ENCODE measurements around the gene ADAM12.

The ADAM12 gene

GRCh38 chr10:126065751-126066377 lies 322.4 kb downstream of the ADAM12 start:
- Histone ChIP-seq H4K12ac (ENCODE audit: low read depth, low read length) (no peak overlapping the region), H3K9me3 (ENCODE audit: insufficient read depth, low read depth, low read length) (peaks cover 2% of the 10 kb centered on the region), H3K27me3 (ENCODE audit: insufficient read depth, low read length) (no peaks in the 10 kb centered on the region), H3K79me2 (ENCODE audit: control insufficient read depth, insufficient read depth, low read length, poor library complexity) (no peaks in the 10 kb centered on the region), H2AK5ac (ENCODE audit: low read length) (no peak overlapping the region), H3K9ac (ENCODE audit: low read length) (no peak overlapping the region), H2BK5ac (ENCODE audit: low read depth, low read length, poor library complexity) (no peak overlapping the region), H3K4me1 (ENCODE audit: control insufficient read depth in 1 of 2, insufficient read depth in 2 of 2, low read length in 2 of 2) (peaks cover 10 to 12% of the 10 kb centered on the region in 2 experiments), H2AFZ (ENCODE audit: insufficient read depth, low read length, poor library complexity) (no peak overlapping the region), H2BK12ac (ENCODE audit: low read length) (no peak overlapping the region), H4K91ac (ENCODE audit: low read depth, low read length) (no peak overlapping the region), H2BK120ac (ENCODE audit: insufficient read depth, low read length, poor library complexity) (no peak overlapping the region), H3K4ac (ENCODE audit: low read depth, low read length) (no peak overlapping the region), H4K8ac (ENCODE audit: low read depth, low read length) (no peak overlapping the region), H3K4me2 (ENCODE audit: low read length) (no peak overlapping the region), H3K4me3 (ENCODE audit: low read depth, low read length) (no peak overlapping the region), H3K14ac (ENCODE audit: low read length) (no peak overlapping the region), H3K27ac (ENCODE audit: low read depth, low read length) (no peak overlapping the region), H3K36me3 (ENCODE audit: control insufficient read depth in 1 of 2, insufficient read depth in 2 of 2, low read length in 2 of 2) (peaks cover 0 to 3% of the 10 kb centered on the region in 2 experiments), H3K18ac (ENCODE audit: low read length) (no peak overlapping the region), H3K23ac (ENCODE audit: low read length) (no peak overlapping the region), H3K79me1 (ENCODE audit: low read length) (peaks cover 6% of the 10 kb centered on the region)
- no CpG with 5 or more reads among the region's 9 CpGs for WGBS (ENCODE audit: extremely low coverage, insufficient coverage, insufficient read length)
- no peak for DNase-seq

GRCh38 chr10:126064512-126064911 lies 323.8 kb downstream of the ADAM12 start:
- Histone ChIP-seq H2BK5ac (ENCODE audit: low read depth, low read length, poor library complexity) (no peak overlapping the region), H3K23ac (ENCODE audit: low read length) (no peak overlapping the region), H3K4me3 (ENCODE audit: low read depth, low read length) (no peak overlapping the region), H2BK12ac (ENCODE audit: low read length) (no peak overlapping the region), H3K27ac (ENCODE audit: low read depth, low read length) (no peak overlapping the region), H3K4me1 (ENCODE audit: control insufficient read depth in 1 of 2, insufficient read depth in 2 of 2, low read length in 2 of 2) (peaks cover 10 to 13% of the 10 kb centered on the region in 2 experiments), H2BK120ac (ENCODE audit: insufficient read depth, low read length, poor library complexity) (no peak overlapping the region), H4K12ac (ENCODE audit: low read depth, low read length) (no peak overlapping the region), H3K79me1 (ENCODE audit: low read length) (peaks cover 6% of the 10 kb centered on the region), H3K79me2 (ENCODE audit: control insufficient read depth, insufficient read depth, low read length, poor library complexity) (no peaks in the 10 kb centered on the region), H3K9ac (ENCODE audit: low read length) (no peak overlapping the region), H3K4me2 (ENCODE audit: low read length) (no peak overlapping the region), H3K9me3 (ENCODE audit: insufficient read depth, low read depth, low read length) (peaks cover 2% of the 10 kb centered on the region), H4K91ac (ENCODE audit: low read depth, low read length) (no peak overlapping the region), H3K18ac (ENCODE audit: low read length) (no peak overlapping the region), H2AK5ac (ENCODE audit: low read length) (no peak overlapping the region), H3K27me3 (ENCODE audit: insufficient read depth, low read length) (no peaks in the 10 kb centered on the region), H3K4ac (ENCODE audit: low read depth, low read length) (no peak overlapping the region), H3K36me3 (ENCODE audit: control insufficient read depth in 1 of 2, insufficient read depth in 2 of 2, low read length in 2 of 2) (peaks cover 0 to under 1% of the 10 kb centered on the region in 2 experiments), H4K8ac (ENCODE audit: low read depth, low read length) (no peak overlapping the region), H2AFZ (ENCODE audit: insufficient read depth, low read length, poor library complexity) (no peak overlapping the region), H3K14ac (ENCODE audit: low read length) (no peak overlapping the region)
- no peak for DNase-seq
- WGBS (ENCODE audit: extremely low coverage, insufficient coverage, insufficient read length) = no CpG with 5 or more reads among the region's 16 CpGs

GRCh38 chr10:126063353-126063791 lies 324.9 kb downstream of the ADAM12 start:
- peak in 1 of 2 donors; percentile 51 for DNase-seq
- Histone ChIP-seq H2BK5ac (ENCODE audit: low read depth, low read length, poor library complexity) (no peak overlapping the region), H3K27me3 (ENCODE audit: insufficient read depth, low read length) (no peaks in the 10 kb centered on the region), H2BK12ac (ENCODE audit: low read length) (no peak overlapping the region), H3K9me3 (ENCODE audit: insufficient read depth, low read depth, low read length) (peaks cover 2% of the 10 kb centered on the region), H3K18ac (ENCODE audit: low read length) (no peak overlapping the region), H3K4me2 (ENCODE audit: low read length) (no peak overlapping the region), H3K4me1 (ENCODE audit: control insufficient read depth in 1 of 2, insufficient read depth in 2 of 2, low read length in 2 of 2) (peaks cover 10 to 13% of the 10 kb centered on the region in 2 experiments), H4K8ac (ENCODE audit: low read depth, low read length) (no peak overlapping the region), H2BK120ac (ENCODE audit: insufficient read depth, low read length, poor library complexity) (peak overlapping the region; percentile 6), H3K36me3 (ENCODE audit: control insufficient read depth in 1 of 2, insufficient read depth in 2 of 2, low read length in 2 of 2) (no peaks in the 10 kb centered on the region), H3K23ac (ENCODE audit: low read length) (no peak overlapping the region), H2AFZ (ENCODE audit: insufficient read depth, low read length, poor library complexity) (no peak overlapping the region), H2AK5ac (ENCODE audit: low read length) (no peak overlapping the region), H3K4me3 (ENCODE audit: low read depth, low read length) (no peak overlapping the region), H3K14ac (ENCODE audit: low read length) (no peak overlapping the region), H3K79me1 (ENCODE audit: low read length) (peaks cover 6% of the 10 kb centered on the region), H3K4ac (ENCODE audit: low read depth, low read length) (no peak overlapping the region), H4K12ac (ENCODE audit: low read depth, low read length) (no peak overlapping the region), H4K91ac (ENCODE audit: low read depth, low read length) (peak overlapping the region; percentile 71), H3K27ac (ENCODE audit: low read depth, low read length) (peak overlapping the region; percentile 52), H3K9ac (ENCODE audit: low read length) (no peak overlapping the region), H3K79me2 (ENCODE audit: control insufficient read depth, insufficient read depth, low read length, poor library complexity) (no peaks in the 10 kb centered on the region)
- no CpG with 5 or more reads among the region's 6 CpGs for WGBS (ENCODE audit: extremely low coverage, insufficient coverage, insufficient read length)

- WGBS (ENCODE audit: extremely low coverage, insufficient coverage, insufficient read length) = no CpG with 5 or more reads among the region's 11 CpGs
- H2AFZ ChIP-seq (ENCODE audit: insufficient read depth, low read length, poor library complexity) = no peak overlapping the region
- H3K36me3 ChIP-seq (ENCODE audit: control insufficient read depth in 1 of 2, insufficient read depth in 2 of 2, low read length in 2 of 2) = no peaks in the 10 kb centered on the region
- H3K4me3 ChIP-seq (ENCODE audit: low read depth, low read length) = no peak overlapping the region
- H3K4ac ChIP-seq (ENCODE audit: low read depth, low read length) = no peak overlapping the region
- no peak overlapping the region for H2BK5ac ChIP-seq (ENCODE audit: low read depth, low read length, poor library complexity)
- peak overlapping the region; percentile 75 for H3K27ac ChIP-seq (ENCODE audit: low read depth, low read length)
- H2BK12ac ChIP-seq (ENCODE audit: low read length) = peak overlapping the region; percentile 55
- peaks cover 6% of the 10 kb centered on the region for H3K79me1 ChIP-seq (ENCODE audit: low read length)
- H3K4me2 ChIP-seq (ENCODE audit: low read length) = no peak overlapping the region
- peaks cover 2% of the 10 kb centered on the region for H3K9me3 ChIP-seq (ENCODE audit: insufficient read depth, low read depth, low read length)
- no peaks in the 10 kb centered on the region for H3K79me2 ChIP-seq (ENCODE audit: control insufficient read depth, insufficient read depth, low read length, poor library complexity)
- peak overlapping the region; percentile 43 for H2BK120ac ChIP-seq (ENCODE audit: insufficient read depth, low read length, poor library complexity)
- no peak overlapping the region for H4K8ac ChIP-seq (ENCODE audit: low read depth, low read length)
- H4K91ac ChIP-seq (ENCODE audit: low read depth, low read length) = peak overlapping the region; percentile 71
- no peak overlapping the region for H3K18ac ChIP-seq (ENCODE audit: low read length)
- H3K23ac ChIP-seq (ENCODE audit: low read length) = no peak overlapping the region
- no peak overlapping the region for H3K14ac ChIP-seq (ENCODE audit: low read length)
- H2AK5ac ChIP-seq (ENCODE audit: low read length) = no peak overlapping the region
- H4K12ac ChIP-seq (ENCODE audit: low read depth, low read length) = no peak overlapping the region
- DNase-seq = peak; percentile 93 to 95
- H3K9ac ChIP-seq (ENCODE audit: low read length) = no peak overlapping the region
- H3K4me1 ChIP-seq (ENCODE audit: control insufficient read depth in 1 of 2, insufficient read depth in 2 of 2, low read length in 2 of 2) = peaks cover 10 to 17% of the 10 kb centered on the region in 2 experiments
- H3K27me3 ChIP-seq (ENCODE audit: insufficient read depth, low read length) = no peaks in the 10 kb centered on the region
Observed at GRCh38 chr10:126062131-126063032, 325.9 kb downstream of the ADAM12 start.

Data from trophoblast cell (in vitro differentiated cells and primary cell).